H7 (cell line): ENCODE measurements around the gene ARHGEF37. TPM values are rescaled to one million over a fixed set of nuclear protein-coding genes. Genes with fewer than 3 reads are reported as not detected.
"Not testable (repeated sequence)": the region's sequence is repeated elsewhere in the genome, so short reads cannot be mapped to it uniquely, and the experiment has no call there.

ENCODE experiments used
- DNase-seq: peaks from one replicate; pipeline ENCODE4 v3.0.0; 2012
- H3K27me3 ChIP-seq: 2 replicates; pipeline ENCODE4 v1.6.0; 2011; ENCODE audit warnings: mild to moderate bottlenecking, low read length; ENCODE audit not compliant: control insufficient read depth, insufficient read depth
- H3K36me3 ChIP-seq: replicated peaks from 2 replicates; pipeline ENCODE4 v1.5.1; 2011; ENCODE audit warnings: low read length; ENCODE audit not compliant: control insufficient read depth, insufficient read depth
- H3K4me3 ChIP-seq: 2 replicates; pipeline ENCODE4 v1.5.1; 2011; ENCODE audit warnings: low read depth, mild to moderate bottlenecking, control low read depth, low read length, moderate library complexity; ENCODE audit not compliant: insufficient read depth
- total RNA-seq: library from RNA; depleted of rRNA; stranded (reverse); fragments of >200 nt; shearing (Covaris generic); gene quantifications from 2 replicates; pipeline ENCODE4 v1.2.3, GENCODE V29; 2014

The ARHGEF37 gene
- total RNA-seq, 1 experiment from 2014 or later = 0.14 TPM

GRCh38 chr5:149551227-149552037 is 29.9 kb upstream of the ARHGEF37 start, which contains the start of gene CSNK1A1:
CSNK1A1 (minus strand) TSS chr5:149551439; CDS start chr5:149550964, 475 bp downstream.
- peak within 1 kb of the TSS; percentile 99 for H3K4me3 ChIP-seq

DNA sequence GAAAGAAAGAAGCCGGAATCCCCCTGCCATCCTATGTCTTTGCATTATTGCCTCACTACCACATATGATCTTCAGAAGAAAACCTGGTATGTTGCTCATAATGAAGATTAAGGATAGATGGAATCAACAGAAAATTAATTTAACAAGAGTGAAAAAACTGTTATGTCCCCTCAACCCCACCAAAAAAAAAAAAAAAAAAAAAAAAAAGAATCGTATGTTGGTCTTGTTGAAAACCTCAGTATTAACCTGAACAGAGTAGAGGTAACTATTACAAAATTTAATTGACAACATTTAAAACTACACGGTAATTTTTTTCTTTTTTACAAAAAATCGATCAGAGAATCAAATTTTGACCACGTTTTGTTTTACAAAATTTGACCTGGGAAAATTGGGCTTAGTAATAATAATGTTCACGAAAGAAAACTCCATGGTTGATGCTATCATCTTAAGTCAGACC is 29.2 kb upstream of the ARHGEF37 start:
- Histone ChIP-seq H3K27me3 (no peaks in the 10 kb centered on the region), H3K4me3 (peak overlapping the region; percentile 99), H3K36me3 (peaks cover 8% of the 10 kb centered on the region)
- DNase-seq = no peak

More at GRCh38 chr5:149551227-149552037, 29.9 kb upstream of the ARHGEF37 start, which contains the start of gene CSNK1A1:
- Histone ChIP-seq H3K36me3 (peaks cover 10% of the 10 kb centered on the region), H3K27me3 (no peaks in the 10 kb centered on the region)
- peak; percentile 99 for DNase-seq

- peak overlapping the region; percentile 99; the same call in 1 of the 2 replicates for H3K4me3 ChIP-seq
- peaks cover 8% of the 10 kb centered on the region for H3K36me3 ChIP-seq
- H3K27me3 ChIP-seq = no peaks in the 10 kb centered on the region
- peak; percentile 38 for DNase-seq
These were observed 28.6 kb upstream of the ARHGEF37 start for GRCh38 chr5:149552553-149553160.

GRCh38 chr5:149559706-149560105 is 21.6 kb upstream of the ARHGEF37 start:
- no peak overlapping the region for H3K4me3 ChIP-seq
- H3K36me3 ChIP-seq = no peaks in the 10 kb centered on the region
- no peaks in the 10 kb centered on the region for H3K27me3 ChIP-seq
- DNase-seq = no peak

DNA sequence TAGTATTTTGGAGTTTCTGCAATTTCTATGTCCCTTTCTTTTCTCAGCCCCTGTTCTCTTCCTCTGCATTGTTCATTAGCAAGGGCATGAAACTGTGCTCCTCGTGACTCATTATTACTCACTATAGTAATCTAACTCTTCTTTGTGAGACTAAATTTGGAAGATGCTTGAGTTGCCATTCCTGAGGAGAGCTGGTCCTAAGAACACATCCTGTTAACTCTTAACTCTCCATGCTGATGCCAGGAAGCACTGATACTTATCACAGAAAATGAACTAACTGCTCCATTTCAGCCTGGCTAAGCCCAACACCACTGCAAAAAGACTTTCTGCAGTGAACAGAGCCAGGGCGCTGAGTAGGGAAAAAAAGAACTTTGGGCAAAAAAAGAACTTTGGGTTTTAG is 19.4 kb upstream of the ARHGEF37 start:
- H3K27me3 ChIP-seq = no peaks in the 10 kb centered on the region
- DNase-seq = peak; percentile 42
- no peaks in the 10 kb centered on the region for H3K36me3 ChIP-seq
- H3K4me3 ChIP-seq = no peak overlapping the region

- no peak overlapping the region for H3K4me3 ChIP-seq
- no peaks in the 10 kb centered on the region for H3K36me3 ChIP-seq
- no peaks in the 10 kb centered on the region for H3K27me3 ChIP-seq
- no peak for DNase-seq
These were observed 17.8 kb upstream of the ARHGEF37 start for GRCh38 chr5:149563466-149563865.

GRCh38 chr5:149564542-149565140 is 16.7 kb upstream of the ARHGEF37 start:
- peak; percentile 83 for DNase-seq
- not testable (repeated sequence) for H3K4me3 ChIP-seq, H3K36me3 ChIP-seq, H3K27me3 ChIP-seq

DNA sequence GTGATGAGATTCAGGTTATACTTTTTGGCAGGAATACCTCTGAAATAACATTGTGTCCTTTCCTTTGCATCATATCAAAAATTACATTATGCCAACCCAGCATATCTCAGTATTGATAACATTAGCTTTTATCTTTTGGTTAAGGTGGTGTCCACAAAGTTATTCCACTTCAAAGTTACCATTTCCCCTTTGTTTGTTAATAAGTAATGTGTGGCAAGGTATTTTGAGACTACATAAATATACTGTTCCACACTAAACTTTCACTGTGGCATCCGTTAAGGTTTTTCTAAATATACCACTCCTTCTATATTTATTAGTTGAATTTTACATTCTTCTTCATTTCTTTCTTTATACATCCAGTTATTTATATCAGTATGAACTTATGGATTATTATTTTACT is 14.1 kb upstream of the ARHGEF37 start:
- Histone ChIP-seq H3K27me3 (no peaks in the 10 kb centered on the region), H3K4me3 (no peak overlapping the region), H3K36me3 (no peaks in the 10 kb centered on the region)
- DNase-seq = no peak

DNA sequence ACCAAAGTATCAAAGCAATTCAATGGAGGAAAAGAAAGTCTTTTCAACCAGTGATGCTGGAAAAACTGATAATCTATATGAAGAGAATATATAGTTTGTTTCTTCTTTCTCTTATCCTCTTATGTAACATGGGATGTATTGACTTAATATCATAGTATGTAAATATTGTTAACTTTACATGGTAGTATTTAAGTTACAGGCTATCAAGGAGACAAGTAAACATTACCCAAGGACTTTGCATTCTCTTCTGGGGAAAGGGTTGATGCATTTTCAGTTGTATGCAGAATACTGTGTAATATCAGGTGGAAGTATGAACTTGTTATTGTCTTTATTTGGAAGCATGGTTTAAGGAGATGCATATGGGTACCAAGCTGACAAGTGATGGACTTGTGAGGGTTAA is 9.1 kb upstream of the ARHGEF37 start:
- H3K4me3 ChIP-seq = no peak overlapping the region
- H3K27me3 ChIP-seq = no peaks in the 10 kb centered on the region
- H3K36me3 ChIP-seq = no peaks in the 10 kb centered on the region
- DNase-seq = no peak

DNA sequence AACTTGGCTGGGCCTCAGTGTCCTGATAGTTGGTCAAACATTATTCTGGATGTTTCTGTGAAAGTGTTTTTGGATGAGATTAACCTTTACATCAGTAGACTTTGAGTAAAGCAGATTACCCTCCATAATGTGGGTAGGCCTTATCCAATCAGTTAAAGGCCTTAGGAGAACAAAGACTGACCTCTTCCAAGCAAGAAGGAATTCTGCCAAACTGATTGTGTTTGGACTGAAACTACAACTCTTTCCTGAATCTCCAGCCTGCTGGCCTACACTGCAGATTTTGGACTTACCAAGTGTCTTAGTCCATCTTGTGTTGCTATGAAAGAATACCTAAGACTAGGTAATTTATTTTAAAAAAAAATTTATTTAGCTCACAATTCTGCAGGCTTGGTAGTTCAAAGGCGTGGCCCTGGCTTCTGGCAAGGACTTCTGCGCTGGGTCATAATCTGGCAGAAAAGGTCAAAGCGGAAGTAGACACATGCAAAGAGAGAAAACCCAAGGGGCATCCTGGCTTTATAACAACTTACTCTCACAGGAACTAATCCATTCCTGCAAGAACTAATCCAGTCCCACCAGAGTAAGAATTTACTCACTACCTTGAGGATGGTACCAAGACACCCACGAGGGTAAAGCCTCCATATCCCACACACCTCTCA is 8.6 kb upstream of the ARHGEF37 start:
- no peak overlapping the region for H3K4me3 ChIP-seq
- no peaks in the 10 kb centered on the region for H3K27me3 ChIP-seq
- no peak for DNase-seq
- no peaks in the 10 kb centered on the region for H3K36me3 ChIP-seq

DNA sequence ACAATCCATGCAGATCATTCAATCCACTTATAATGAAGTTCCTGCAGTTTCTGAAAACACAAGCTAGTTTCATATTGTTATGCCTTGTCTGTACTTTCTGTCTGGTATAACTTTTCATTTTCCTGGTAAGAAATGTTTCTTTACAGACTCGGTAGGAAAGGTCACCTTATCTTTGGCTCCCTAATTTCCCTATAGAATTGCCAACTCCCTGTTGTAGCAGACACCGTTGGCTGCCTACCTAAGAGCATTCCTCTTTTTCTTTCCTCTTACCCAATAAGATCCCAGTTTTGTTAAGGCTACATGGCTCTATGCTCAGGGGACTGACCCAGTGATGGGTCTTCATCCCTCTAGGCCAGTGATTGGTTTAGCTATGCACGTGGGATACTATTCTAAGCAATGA is 6.2 kb upstream of the ARHGEF37 start:
- Histone ChIP-seq H3K36me3 (no peaks in the 10 kb centered on the region), H3K4me3 (no peak overlapping the region), H3K27me3 (peaks cover under 1% of the 10 kb centered on the region)
- DNase-seq = no peak

DNA sequence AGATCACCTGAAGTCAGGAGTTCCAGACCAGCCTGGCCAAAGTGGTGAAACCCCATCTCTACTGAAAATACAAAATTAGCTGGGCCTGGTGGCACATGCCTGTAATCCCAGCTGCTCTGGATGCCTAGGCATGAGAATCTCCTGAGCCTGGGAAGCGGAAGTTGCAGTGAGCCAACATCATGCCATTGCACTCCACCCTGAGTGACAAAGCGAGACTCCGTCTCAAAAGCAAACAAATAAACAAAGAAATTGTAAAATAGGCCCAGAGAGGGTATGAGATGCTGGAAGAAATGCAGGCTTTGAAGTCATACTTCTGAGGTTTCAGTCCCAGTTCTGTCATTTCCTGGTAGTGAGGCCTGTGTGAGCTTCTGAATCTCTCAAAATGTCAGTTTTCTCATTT is 5.3 kb upstream of the ARHGEF37 start:
- no peaks in the 10 kb centered on the region for H3K36me3 ChIP-seq

GRCh38 chr5:149578896-149579295 is 2.4 kb upstream of the ARHGEF37 start:
- no peak for DNase-seq
- Histone ChIP-seq H3K4me3 (no peak overlapping the region), H3K27me3 (peaks cover 17% of the 10 kb centered on the region), H3K36me3 (no peaks in the 10 kb centered on the region)

More for the DNA sequence above, 5.3 kb upstream of the ARHGEF37 start:
- peaks cover 9% of the 10 kb centered on the region for H3K27me3 ChIP-seq
- no peak for DNase-seq
- no peak overlapping the region for H3K4me3 ChIP-seq

GRCh38 chr5:149580808-149581191 is 498 bp upstream of the ARHGEF37 start:
- no peak for DNase-seq
- Histone ChIP-seq H3K36me3 (no peaks in the 10 kb centered on the region), H3K27me3 (peaks cover 17% of the 10 kb centered on the region), H3K4me3 (peak overlapping the region; percentile 51)
